HG02571 (cell line): ENCODE results near the gene ERCC5.
A peak's percentile ranks its signal among the peaks of the same experiment; 100 is the strongest.

ENCODE experiments used
- ATAC-seq: cut with Tn5 transposase; IDR thresholded peaks from one replicate; pipeline ENCODE4 v1.9.1; 2021; ENCODE audit warnings: mild to moderate bottlenecking, moderate library complexity; ENCODE audit not compliant: unreplicated experiment

ERCC5 gene

DNA sequence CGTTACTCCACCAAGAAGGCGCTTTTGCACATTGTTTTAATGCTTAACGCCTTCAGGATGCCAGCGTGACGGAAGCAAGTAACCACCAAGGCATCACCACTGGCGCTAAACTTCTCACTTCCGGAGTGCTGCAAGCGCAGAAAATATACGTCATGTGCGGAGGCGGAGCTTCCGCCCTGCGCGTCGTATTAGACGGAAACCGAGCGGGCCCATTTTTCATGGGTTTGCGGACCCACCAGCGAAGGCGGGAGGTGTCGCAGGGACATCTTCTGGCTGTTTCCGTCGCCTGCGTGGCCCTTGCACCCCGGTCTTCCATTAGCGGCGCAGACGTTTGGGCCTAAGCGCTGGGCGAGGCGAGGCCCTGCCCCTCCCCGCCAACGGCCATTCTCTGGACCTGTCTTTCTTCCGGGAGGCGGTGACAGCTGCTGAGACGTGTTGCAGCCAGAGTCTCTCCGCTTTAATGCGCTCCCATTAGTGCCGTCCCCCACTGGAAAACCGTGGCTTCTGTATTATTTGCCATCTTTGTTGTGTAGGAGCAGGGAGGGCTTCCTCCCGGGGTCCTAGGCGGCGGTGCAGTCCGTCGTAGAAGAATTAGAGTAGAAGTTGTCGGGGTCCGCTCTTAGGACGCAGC lies at the start of gene ERCC5:
Gene ERCC5, plus strand, starts transcription at position 403 of the 631 bp plus-strand sequence. CDS start 235 bp downstream, outside the sequence.
- peak; percentile 88 for ATAC-seq

- ATAC-seq: peak; percentile 72
Measured at GRCh38 chr13:102798581-102799425, 47.0 kb upstream of the ERCC5 start, which contains the start of the genes BIVM and POGLUT2. TSS of gene BIVM (plus strand) at chr13:102799119. CDS start at chr13:102807268, 8,149 bp downstream. TSS of gene POGLUT2 (minus strand) at chr13:102798976. CDS start at chr13:102798670, 306 bp downstream.

- ATAC-seq: peak; percentile 10
Measured at GRCh38 chr13:102799426-102800144, 46.2 kb upstream of the ERCC5 start.

GRCh38 chr13:102800145-102801041 lies 45.4 kb upstream of the ERCC5 start:
- peak; percentile 83 for ATAC-seq

GRCh38 chr13:102805680-102806079 lies 40.2 kb upstream of the ERCC5 start:
- no peak for ATAC-seq

DNA sequence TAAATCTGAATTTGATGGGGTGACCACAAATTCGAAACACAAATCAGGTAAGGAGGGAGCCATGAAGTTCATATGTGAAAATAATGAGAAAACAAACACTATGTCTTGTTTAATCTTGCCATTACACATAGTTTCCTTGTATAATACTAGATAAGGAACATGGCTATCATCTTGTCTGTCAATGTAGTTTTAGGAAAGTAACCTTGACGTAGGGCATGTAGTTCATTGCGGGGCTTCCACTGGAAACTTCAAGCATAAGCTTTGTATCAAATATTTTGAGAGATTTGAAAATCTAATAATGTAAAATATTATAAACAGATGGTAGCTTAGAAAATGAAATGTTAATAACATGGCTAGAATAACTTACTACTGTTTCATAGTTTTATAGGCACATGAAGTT lies 38.1 kb upstream of the ERCC5 start:
- ATAC-seq: no peak

DNA sequence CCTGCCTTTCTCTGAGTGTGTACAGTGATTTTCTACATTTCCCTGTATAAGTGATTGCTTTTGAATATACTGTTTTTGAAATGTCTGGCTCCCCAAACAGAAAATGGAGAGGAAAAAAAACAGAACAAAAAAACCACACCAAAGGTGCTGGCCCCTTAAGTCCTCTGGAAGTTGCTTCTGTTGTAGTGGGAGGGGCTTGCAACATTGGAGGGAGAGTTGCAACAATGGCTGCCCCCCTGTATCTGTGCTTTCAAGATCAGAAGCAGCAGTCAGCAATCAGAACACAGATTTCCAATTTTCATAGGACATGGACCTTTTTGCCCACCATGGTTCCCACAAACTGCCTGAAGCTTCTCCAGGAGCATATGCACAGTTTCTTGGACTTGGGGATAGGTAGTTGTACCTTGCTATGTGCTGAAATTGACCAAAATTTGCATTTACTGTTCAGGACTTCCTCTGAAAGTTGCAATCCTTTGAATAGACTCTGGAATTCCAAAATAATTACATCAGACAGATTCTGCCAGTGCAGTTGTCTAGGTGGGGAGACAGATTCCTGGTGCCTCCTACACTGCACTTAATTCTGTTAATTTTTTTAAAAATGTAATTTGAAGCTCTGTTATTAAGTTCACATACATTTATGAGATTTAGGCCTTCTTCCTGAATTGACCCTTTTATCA lies 33.1 kb upstream of the ERCC5 start:
- no peak for ATAC-seq

DNA sequence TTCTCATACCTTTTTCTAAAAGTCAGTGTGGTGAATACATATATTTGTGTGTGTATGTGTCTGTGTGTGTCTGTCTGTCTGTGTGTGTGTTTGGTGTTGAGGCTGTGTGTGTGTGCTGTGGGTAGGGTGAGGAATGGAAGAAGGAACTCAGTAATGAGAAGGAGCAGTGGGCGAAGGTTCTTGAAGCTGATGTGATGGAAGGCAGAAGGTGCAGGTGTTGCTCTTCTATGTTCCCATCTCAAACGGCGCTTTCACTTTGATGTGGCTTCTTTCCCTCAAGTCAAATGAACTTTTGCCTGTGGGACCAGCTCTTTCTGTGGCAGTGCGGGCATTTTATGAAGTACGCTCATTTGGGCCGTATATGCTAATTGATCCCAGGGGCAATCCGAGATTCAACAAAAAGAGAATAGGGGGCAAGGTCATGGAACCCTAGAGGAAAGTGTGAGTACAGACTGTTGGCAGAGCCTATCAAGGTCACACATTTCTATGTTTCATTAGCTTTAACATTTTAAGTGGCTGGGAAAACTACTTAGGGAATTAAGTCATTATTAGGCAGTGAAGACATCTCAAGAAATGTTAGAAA lies 31.7 kb upstream of the ERCC5 start:
- ATAC-seq: peak; percentile 80

DNA sequence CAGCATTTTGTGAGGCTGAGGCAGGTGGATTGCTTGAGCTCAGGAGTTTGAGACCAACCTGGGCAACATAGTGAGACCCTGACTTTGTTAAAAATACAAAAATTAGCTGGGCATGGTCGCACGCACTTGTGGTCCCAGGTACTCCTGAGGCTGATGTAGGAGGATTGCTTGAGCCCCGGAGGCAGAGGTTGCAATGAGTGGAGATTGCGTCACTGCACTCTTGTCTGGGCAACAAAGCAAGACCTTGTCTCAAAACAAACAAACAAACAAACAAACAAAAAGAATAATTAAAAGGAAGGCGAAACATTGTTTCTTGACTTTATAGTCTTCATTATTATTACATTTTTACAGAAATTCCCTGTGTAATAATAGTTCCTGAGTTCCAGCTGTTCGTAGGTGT lies 31.0 kb upstream of the ERCC5 start:
- no peak for ATAC-seq

GRCh38 chr13:102815788-102816187 lies 30.0 kb upstream of the ERCC5 start:
- no peak for ATAC-seq

- no peak for ATAC-seq
Measured at GRCh38 chr13:102816708-102817107, 29.1 kb upstream of the ERCC5 start.

- no peak for ATAC-seq
Measured at GRCh38 chr13:102817241-102817640, 28.6 kb upstream of the ERCC5 start.

DNA sequence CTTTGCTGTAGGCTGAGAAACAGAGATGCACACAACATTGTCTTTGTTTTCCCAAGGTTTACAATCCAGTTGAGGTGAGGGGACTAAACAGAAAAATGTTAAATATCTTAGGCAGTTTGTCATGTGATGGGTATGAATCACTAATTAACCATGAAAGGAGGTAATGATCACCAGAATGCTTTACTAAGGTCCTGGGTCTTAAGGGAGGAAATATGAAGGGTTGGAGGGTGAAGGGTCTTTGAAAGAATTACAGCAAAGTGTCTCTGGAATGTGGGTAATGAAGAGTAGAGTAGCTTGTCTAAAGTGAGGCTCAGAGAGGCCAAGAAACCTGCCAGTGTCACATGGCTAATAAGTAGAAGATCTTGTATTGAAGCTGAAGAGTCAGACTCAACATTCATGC lies 27.9 kb upstream of the ERCC5 start:
- ATAC-seq: no peak

- no peak for ATAC-seq
Measured at GRCh38 chr13:102825400-102825799, 20.4 kb upstream of the ERCC5 start.

- ATAC-seq: no peak
Measured at GRCh38 chr13:102825921-102826706, 19.7 kb upstream of the ERCC5 start.

DNA sequence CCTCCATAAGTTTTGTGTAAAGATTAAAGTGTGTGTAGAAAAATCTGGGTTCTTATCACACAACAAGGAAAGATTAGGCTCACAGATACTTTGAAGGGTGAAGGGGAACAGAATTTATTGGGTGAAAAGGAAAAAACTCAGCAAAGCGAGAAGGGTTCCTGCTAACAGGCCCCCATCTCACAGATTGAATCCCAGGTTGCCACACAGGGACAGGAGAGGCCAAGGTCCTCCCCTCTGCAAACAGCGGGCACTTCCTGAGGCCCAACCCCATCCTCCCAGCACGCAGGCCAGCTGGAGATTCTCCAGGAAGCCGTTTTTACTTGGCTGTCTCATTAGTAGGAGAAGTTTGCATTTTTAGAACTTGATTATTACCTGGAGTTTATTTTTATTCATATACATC lies 15.2 kb upstream of the ERCC5 start:
- no peak for ATAC-seq

- no peak for ATAC-seq
Measured at GRCh38 chr13:102836471-102836870, 9.4 kb upstream of the ERCC5 start.

GRCh38 chr13:102838273-102838672 lies 7.6 kb upstream of the ERCC5 start:
- ATAC-seq: no peak

DNA sequence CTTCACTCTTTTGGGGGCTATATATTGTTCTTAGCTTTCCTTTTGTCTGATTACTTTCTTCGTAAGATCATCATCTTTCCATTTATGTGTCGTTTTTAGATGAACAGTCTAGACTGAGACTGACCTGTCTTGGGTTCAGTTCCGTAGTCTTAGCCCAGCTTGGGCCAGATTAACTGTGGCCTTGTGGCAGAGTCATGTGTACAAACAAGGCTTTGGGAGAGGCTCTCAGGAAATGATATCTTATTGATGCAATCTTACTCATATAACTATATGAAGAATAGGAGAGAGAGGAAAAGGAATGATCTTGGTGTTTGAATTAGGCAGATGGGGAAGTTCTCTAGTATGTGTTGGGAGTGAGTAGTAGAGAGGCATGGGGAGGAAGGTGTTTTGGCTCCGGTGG lies 6.8 kb upstream of the ERCC5 start:
- ATAC-seq: no peak
